Sigmoid colon (tissue), 3 donors: Measurements from ENCODE around the gene KRTAP10-12.

Experiments used
- POLR2A ChIP-seq, 2 donors: fragments of 450-650 bp; IDR thresholded peaks; one replicate each; pipeline ENCODE4 v1.6.1; 2016; ENCODE audit warnings: antibody characterized with exemption in 2 of 2, mild to moderate bottlenecking in 2 of 2, moderate library complexity in 2 of 2
- TF ChIP-seq, protein P1 (sequence below), 4 experiments: fragments of 450-650 bp in 3 of 4; fragments of 200-600 bp in 1 of 4; IDR thresholded peaks; one replicate each; pipeline ENCODE4 v1.5.1; 2016 to 2019; ENCODE audit warnings: antibody characterized with exemption in 4 of 4, mild to moderate bottlenecking in 3 of 4, moderate library complexity in 2 of 4

- TF ChIP-seq, protein P1, sequence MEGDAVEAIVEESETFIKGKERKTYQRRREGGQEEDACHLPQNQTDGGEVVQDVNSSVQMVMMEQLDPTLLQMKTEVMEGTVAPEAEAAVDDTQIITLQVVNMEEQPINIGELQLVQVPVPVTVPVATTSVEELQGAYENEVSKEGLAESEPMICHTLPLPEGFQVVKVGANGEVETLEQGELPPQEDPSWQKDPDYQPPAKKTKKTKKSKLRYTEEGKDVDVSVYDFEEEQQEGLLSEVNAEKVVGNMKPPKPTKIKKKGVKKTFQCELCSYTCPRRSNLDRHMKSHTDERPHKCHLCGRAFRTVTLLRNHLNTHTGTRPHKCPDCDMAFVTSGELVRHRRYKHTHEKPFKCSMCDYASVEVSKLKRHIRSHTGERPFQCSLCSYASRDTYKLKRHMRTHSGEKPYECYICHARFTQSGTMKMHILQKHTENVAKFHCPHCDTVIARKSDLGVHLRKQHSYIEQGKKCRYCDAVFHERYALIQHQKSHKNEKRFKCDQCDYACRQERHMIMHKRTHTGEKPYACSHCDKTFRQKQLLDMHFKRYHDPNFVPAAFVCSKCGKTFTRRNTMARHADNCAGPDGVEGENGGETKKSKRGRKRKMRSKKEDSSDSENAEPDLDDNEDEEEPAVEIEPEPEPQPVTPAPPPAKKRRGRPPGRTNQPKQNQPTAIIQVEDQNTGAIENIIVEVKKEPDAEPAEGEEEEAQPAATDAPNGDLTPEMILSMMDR (IDR thresholded peaks at IDR 0.05), result no peak
- no peak for TF ChIP-seq POLR2A (IDR thresholded peaks at IDR 0.05)
Observed at GRCh38 chr21:44699502-44700001, 2.6 kb downstream of the KRTAP10-12 start.
